ENCODE data around the gene POC1B. TPM values are rescaled to one million over a fixed set of nuclear protein-coding genes. Genes with fewer than 3 reads are reported as not detected.

POC1B gene
- total RNA-seq, 2 donors from 2014 or later, result 31.4 to 32.0 TPM

- H3K36me3 ChIP-seq, result no peaks in the 10 kb centered on the region
- no peak for TF ChIP-seq CTCF (IDR thresholded peaks at IDR 0.05)
- no peak overlapping the region for H3K4me3 ChIP-seq
- DNase-seq, result no peak
- no peaks in the 10 kb centered on the region for H3K4me1 ChIP-seq
- intact Hi-C loops (cut with DNase I), result no loop called here
- no peak overlapping the region for H3K9ac ChIP-seq (ENCODE audit: low read depth in 2 of 2, low read length in 2 of 2)
- H3K27ac ChIP-seq, result no peak overlapping the region
- no peaks in the 10 kb centered on the region for H3K9me3 ChIP-seq
- no peaks in the 10 kb centered on the region for H3K27me3 ChIP-seq
These were observed 124.3 kb downstream of the POC1B start for GRCh38 chr12:89401433-89402058.

GRCh38 chr12:89400415-89400814, 125.4 kb downstream of the POC1B start:
- Histone ChIP-seq H3K27ac (no peak overlapping the region), H3K4me1 (no peaks in the 10 kb centered on the region), H3K36me3 (no peaks in the 10 kb centered on the region), H3K9me3 (no peaks in the 10 kb centered on the region), H3K4me3 (no peak overlapping the region), H3K27me3 (no peaks in the 10 kb centered on the region), H3K9ac (ENCODE audit: low read depth in 2 of 2, low read length in 2 of 2) (no peak overlapping the region)
- no peak for TF ChIP-seq CTCF (IDR thresholded peaks at IDR 0.05)
- intact Hi-C loops (cut with DNase I), result no loop called here
- DNase-seq, result no peak

GRCh38 chr12:89395712-89396111, 130.1 kb downstream of the POC1B start:
- no peak overlapping the region for H3K9ac ChIP-seq (ENCODE audit: low read depth in 2 of 2, low read length in 2 of 2)
- H3K4me1 ChIP-seq, result no peaks in the 10 kb centered on the region
- H3K4me3 ChIP-seq, result no peak overlapping the region
- no peak overlapping the region for H3K27ac ChIP-seq
- no peaks in the 10 kb centered on the region for H3K27me3 ChIP-seq
- intact Hi-C loops (cut with DNase I), result no loop called here
- no peaks in the 10 kb centered on the region for H3K36me3 ChIP-seq
- no peaks in the 10 kb centered on the region for H3K9me3 ChIP-seq
- no peak for TF ChIP-seq CTCF (IDR thresholded peaks at IDR 0.05)
- no peak for DNase-seq

GRCh38 chr12:89393551-89394121, 132.2 kb downstream of the POC1B start:
- no peak for TF ChIP-seq CTCF (IDR thresholded peaks at IDR 0.05)
- Histone ChIP-seq H3K27ac (no peak overlapping the region), H3K9me3 (no peaks in the 10 kb centered on the region), H3K4me3 (no peak overlapping the region), H3K9ac (ENCODE audit: low read depth in 2 of 2, low read length in 2 of 2) (no peak overlapping the region), H3K27me3 (no peaks in the 10 kb centered on the region), H3K4me1 (peaks cover 4% of the 10 kb centered on the region), H3K36me3 (no peaks in the 10 kb centered on the region)
- no peak for DNase-seq
- intact Hi-C loops (cut with DNase I), result no loop called here

GRCh38 chr12:89392391-89392790, 133.5 kb downstream of the POC1B start:
- Histone ChIP-seq H3K36me3 (no peaks in the 10 kb centered on the region), H3K9me3 (no peaks in the 10 kb centered on the region), H3K4me1 (peaks cover 4% of the 10 kb centered on the region), H3K27ac (no peak overlapping the region), H3K4me3 (no peak overlapping the region), H3K27me3 (no peaks in the 10 kb centered on the region), H3K9ac (ENCODE audit: low read depth in 2 of 2, low read length in 2 of 2) (no peak overlapping the region)
- no peak for DNase-seq
- TF ChIP-seq CTCF (IDR thresholded peaks at IDR 0.05), result no peak
- intact Hi-C loops (cut with DNase I), result no loop called here
